ENCODE results near the gene HOTAIR.

HOTAIR gene

DNA sequence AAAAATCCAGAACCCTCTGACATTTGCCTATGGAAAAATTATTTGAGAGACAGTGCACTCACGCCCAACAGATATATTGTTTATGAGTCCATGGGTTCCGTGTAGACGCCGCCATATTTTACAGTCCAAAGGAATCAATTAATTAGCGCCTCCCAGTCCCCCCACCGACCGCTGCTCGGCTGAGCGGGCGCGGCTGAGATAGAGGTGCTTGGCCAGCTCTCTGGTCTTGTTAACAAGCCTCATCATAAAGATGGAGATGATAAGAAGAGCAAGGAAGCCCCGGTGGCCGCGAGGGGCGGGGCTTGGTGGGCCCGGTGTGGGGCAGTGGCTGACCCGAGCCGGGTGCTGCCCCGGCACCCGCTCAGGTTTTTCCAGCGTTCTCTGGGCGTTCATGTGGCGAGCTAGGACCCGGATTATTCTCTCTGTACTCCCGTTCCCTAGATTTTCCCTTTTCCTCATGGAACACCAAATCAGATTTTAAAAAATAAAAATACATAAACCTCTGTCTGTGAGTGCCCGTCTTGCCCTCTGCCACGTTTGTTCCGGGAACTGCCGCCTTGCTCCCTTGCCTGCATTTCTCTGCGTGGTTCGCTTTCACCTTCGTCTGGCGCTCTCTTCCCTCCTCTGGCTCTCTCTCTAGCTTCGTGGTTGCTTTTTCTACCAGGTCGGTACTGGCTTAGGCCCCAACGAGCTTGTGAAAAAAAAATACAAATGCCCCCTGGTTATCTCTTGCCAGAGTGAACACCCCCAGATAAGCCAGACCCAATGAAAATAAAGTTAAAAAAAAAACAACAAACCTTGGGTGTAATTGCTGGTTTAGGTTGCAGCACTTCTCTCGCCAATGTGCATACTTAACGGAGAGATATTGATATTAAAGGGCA is 11.1 kb downstream of the HOTAIR start:
- no peak overlapping the region for H3K27ac ChIP-seq
- CTCF ChIA-PET: interaction anchor here (0.6 kb wide), 2 partner anchors 14 to 41 kb away, joined by 3 to 4 read pairs; no protein-coding TSS in a partner anchor
- TF ChIP-seq, protein P1, sequence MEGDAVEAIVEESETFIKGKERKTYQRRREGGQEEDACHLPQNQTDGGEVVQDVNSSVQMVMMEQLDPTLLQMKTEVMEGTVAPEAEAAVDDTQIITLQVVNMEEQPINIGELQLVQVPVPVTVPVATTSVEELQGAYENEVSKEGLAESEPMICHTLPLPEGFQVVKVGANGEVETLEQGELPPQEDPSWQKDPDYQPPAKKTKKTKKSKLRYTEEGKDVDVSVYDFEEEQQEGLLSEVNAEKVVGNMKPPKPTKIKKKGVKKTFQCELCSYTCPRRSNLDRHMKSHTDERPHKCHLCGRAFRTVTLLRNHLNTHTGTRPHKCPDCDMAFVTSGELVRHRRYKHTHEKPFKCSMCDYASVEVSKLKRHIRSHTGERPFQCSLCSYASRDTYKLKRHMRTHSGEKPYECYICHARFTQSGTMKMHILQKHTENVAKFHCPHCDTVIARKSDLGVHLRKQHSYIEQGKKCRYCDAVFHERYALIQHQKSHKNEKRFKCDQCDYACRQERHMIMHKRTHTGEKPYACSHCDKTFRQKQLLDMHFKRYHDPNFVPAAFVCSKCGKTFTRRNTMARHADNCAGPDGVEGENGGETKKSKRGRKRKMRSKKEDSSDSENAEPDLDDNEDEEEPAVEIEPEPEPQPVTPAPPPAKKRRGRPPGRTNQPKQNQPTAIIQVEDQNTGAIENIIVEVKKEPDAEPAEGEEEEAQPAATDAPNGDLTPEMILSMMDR (conservative IDR thresholded peaks at IDR 0.05; ENCODE audit: low read depth): no peak
- POLR2A ChIA-PET (ENCODE audit: low non-redundant PET): no interaction called here
- no peak for DNase-seq (ENCODE audit: low spot score)

DNA sequence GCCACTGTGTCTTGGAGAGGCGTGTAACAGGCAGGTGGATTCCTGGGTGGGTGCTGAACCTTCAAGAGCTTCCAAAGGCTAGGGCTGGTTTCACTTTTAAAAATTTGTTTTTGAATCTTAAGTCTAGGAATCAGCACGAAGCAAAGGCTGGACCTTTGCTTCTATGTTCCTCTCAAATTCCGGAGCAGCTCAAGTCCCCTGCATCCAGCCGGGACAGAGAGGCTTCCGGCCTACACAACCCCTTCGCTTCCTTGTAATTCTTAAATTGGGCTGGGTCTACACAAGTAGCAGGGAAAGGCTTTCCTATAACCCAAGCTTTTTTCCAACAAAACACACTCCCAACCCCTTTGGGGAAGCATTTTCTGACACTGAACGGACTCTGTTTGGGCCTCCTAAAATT is 11.7 kb downstream of the HOTAIR start:
- ChIA-PET POLR2A (ENCODE audit: low non-redundant PET) (no interaction called here), CTCF (interaction anchor here (0.6 kb wide), 1 partner anchor 13 kb away, joined by 3 read pairs; no protein-coding TSS in a partner anchor)
- H3K27ac ChIP-seq: no peak overlapping the region

DNA sequence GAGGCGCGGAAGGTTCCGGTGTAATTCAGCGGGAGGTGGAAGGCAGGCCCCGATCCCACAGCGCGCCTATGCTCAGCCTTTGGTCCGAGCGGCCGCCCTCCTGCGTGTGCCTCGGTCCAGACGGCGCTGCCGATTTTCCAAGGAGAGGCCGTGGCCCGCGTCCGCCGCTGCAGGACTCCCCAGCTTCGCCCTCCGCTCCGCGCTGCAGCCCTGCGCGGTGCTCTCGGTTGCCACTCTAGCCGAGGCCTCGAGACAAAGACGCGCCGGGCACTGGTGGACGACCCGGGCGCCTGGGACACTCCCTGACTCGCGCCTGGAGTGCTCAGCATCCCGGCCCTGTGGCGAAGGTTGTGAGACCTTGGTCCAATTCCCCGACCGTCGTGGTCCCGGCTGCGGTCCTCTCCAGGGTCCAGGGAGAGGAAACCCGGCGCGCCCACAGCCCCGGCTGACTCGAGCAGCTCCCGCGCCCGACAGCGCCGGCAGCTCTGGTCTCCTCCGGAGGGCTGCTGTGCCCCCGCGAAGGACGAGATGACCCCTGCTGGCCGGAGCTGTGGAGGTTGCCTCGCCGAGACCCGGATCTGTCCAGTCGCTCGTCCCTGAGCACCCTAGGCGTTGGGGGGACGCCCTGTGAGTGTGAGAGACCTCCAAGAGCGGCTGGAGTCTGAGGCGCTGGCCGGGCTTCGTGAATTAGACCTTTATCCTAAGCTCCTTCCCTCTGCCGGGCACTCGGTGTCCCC is 13.6 kb downstream of the HOTAIR start:
- TF ChIP-seq, protein P1 (conservative IDR thresholded peaks at IDR 0.05; ENCODE audit: low read depth): no peak

More for the DNA sequence above, 11.7 kb downstream of the HOTAIR start:
- no peak for DNase-seq (ENCODE audit: low spot score)
- TF ChIP-seq, protein P1 (conservative IDR thresholded peaks at IDR 0.05; ENCODE audit: low read depth): no peak

DNA sequence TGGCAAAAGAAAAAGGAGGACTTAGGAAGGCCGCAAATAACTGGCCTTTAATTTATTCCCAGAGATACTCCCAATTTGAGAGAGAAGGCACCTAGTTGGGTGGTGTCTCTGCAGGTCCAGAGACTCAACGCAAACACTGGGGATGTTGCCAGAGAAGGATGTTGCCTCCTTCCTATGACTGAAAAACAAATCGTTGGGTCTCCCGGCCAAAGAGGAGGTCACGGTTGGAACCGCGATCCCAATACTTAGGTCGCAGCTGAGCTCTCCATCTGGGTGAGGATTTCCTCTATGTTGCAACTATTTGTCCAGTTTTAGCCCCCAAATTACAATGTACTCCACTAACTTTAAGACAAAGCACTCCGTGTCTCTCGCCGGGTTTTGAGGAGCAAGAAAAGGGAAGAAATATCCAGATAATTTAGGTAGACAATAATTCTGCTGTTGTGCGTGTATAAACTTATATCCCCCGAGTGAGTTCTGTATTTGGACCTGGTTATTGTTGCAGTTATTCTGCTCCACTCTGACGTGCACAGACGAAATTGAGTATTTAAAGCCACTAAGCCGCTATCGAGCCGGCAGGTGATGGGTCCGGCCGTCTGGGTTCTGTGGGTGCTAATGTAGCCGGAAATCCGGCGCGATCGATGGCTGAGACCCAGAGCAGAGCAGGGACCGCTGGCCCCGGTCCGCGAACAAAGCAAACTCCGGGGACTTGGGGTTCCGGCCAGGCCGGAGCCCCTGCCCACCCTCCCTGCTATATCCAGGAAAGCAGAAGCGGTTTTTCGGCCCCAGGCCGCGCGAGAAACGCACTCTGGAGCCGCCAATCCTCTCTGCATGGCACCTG is 14.3 kb downstream of the HOTAIR start:
- ChIA-PET CTCF (no interaction called here), POLR2A (ENCODE audit: low non-redundant PET) (no interaction called here)
- TF ChIP-seq, protein P1 (conservative IDR thresholded peaks at IDR 0.05; ENCODE audit: low read depth): no peak
- DNase-seq (ENCODE audit: low spot score): no peak
- H3K27ac ChIP-seq: no peak overlapping the region

More for the DNA sequence above, 13.6 kb downstream of the HOTAIR start:
- no peak overlapping the region for H3K27ac ChIP-seq
- POLR2A ChIA-PET (ENCODE audit: low non-redundant PET): no interaction called here
- DNase-seq (ENCODE audit: low spot score): no peak
- CTCF ChIA-PET: interaction anchor here (1.0 kb wide), 1 partner anchor 218 kb away, joined by 3 read pairs; no protein-coding TSS in a partner anchor

- no peak overlapping the region for H3K27ac ChIP-seq
- ChIA-PET CTCF (interaction anchor here (1.0 to 1.1 kb wide), 2 partner anchors 26 to 213 kb away, joined by 3 to 5 read pairs; partner anchors contain the start of gene HOXC10), POLR2A (ENCODE audit: low non-redundant PET) (no interaction called here)
- DNase-seq (ENCODE audit: low spot score): no peak
- TF ChIP-seq, protein P1 (conservative IDR thresholded peaks at IDR 0.05; ENCODE audit: low read depth): no peak
Measured at GRCh38 chr12:53959314-53959713, 15.4 kb downstream of the HOTAIR start.
